Suppressor macrophage treated with lipopolysaccharide for 4 hours (primary cell): ENCODE measurements around the gene ADRA2B.
"Not testable (repeated sequence)": the region's sequence is repeated elsewhere in the genome, so short reads cannot be mapped to it uniquely, and the experiment has no call there.

Source experiments
- DNase-seq: peaks from one replicate; pipeline ENCODE4 v3.0.0-alpha.2; 2020

ADRA2B gene

GRCh38 chr2:96065381-96065930 is 50.9 kb downstream of the ADRA2B start:
- no peak for DNase-seq

GRCh38 chr2:96064760-96065159 is 51.6 kb downstream of the ADRA2B start:
- not testable (repeated sequence) for DNase-seq

- not testable (repeated sequence) for DNase-seq
These were observed 52.2 kb downstream of the ADRA2B start for GRCh38 chr2:96064047-96064675.

GRCh38 chr2:96063116-96063899 is 53.1 kb downstream of the ADRA2B start:
- DNase-seq, result peak; percentile 10
